Stimulated activated CD4-positive, alpha-beta T cell treated with anti-CD3 and anti-CD28 coated beads, Interleukin-12 subunit alpha, Interleukin-12 subunit beta, amount 100 ng/mL, for 4 hours (primary cell): ENCODE measurements around the gene FNDC3B.
"Not testable (repeated sequence)": the region's sequence is repeated elsewhere in the genome, so short reads cannot be mapped to it uniquely, and the experiment has no call there.

Experiments
- DNase-seq: peaks from one replicate; pipeline ENCODE4 v3.0.0-alpha.2; 2020

Gene FNDC3B

DNA sequence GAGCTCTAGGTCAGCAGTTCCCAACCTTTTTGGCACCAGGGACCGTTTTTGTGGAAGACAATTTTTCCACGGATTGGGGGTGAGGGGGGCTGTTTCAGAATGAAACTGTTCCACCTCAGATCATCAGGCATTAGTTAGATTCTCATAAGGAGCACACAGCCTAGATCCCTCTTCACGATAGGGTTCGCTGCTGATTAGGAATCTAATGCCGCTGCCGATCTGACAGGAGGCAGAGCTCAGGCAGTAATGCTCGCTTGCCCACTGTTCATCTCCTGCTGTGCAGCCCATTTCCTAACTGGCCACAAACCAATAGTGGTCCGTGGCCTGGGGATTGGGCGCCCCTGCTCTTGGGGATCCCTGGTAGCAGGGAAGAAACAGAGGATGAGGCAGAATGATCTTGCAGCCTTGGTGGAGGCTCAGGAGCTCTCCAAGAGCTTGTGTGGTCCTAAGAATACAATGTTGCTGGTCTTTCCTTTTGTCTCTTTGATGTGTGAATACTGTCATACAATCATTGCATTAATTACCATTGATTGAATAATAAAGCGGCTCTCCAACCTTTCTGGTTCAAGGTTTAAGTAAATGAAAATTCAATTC, 183.2 kb downstream of the FNDC3B start:
- no peak for DNase-seq

DNA sequence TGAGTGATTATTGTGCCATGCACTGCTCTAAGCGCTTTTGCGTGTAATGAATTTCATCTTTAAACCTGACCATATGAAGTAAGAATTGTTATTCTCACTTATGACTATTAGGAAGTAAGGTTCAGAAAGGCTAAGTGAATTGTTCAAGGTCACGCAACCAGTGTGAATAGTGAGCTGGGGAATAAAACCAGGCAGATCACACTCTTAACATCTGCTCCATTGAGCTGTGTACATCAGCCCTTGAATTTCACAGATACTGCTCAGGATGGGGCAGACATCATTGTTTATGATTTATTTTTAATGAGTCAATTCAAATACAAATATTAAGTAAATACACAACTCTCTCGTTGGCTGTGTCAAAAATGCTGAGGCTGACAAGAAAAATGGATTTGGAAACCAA, 184.5 kb downstream of the FNDC3B start:
- DNase-seq: no peak

GRCh38 chr3:172224560-172225214, 185.3 kb downstream of the FNDC3B start:
- no peak for DNase-seq

DNA sequence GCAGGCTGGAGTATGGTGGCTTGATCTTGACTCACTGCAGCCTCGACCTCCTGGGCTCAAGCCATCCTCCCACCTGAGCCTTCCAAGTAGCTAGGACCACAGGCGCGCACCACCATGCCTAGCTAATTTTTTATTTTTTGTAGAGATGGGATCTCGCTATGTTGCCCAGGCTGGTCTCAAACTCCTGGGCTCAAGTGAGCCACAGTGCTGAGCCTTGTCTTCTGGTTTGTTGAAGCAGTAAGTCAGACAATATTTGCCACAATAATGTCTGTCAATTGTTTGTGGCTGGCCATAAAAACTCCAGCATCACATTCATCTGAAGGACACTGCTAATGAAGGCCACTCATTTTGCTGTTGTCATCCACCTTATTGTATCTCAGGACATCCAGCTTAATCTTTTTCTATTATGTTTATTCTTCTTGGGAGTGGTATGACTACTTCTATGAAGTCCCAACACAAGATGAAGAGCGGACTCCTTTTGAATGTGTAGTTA, 185.9 kb downstream of the FNDC3B start:
- no peak for DNase-seq

DNA sequence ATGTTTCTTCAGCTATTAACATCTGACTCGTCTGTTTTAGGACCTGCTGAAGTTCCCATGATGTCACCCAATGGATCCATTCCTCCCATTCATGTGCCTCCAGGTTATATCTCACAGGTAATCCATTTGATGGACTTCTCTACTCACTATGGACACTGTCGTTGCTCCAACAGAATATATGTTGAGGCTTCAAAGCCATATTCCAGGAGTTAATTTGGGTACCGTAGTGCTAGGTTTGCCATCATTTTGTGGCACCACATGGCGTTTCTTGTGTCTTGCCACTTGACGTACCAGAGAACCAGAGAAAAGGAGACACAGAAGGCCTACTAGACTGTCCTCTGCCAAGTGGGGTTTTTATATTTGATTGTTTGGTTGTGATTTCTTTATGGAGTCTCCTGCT, 187.5 kb downstream of the FNDC3B start:
- DNase-seq: no peak

DNA sequence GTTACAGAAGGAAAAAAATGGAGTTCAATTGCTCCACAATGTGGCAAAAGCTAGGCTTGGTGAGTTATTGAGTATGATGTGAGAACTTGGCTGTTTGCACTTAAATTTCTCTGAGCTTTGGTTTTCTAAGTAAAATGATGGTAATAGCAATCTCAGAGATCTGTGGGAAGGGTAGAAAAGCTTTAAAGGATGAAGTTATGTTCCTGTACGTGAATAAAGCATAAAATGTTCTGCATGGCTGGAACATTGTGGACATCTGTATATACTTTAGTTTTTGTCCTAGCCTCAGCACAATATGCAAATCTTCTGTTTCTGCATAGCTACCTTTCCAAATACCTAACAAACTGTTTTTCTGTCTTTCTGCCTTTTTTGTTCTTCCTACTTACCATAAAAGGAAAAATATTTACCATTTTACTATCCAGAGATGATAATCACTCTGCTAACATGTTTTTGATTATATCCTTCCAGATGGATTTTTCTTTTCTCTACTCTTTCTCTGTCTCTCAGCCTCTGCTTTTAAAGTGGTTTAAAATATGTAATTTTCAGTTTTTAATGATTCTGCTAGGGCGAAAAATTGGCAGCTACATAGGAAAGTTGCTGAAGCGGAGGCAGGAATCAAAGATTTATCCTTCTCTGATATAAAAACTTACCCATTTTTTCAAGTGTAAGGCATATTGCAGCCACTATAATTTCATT, 188.1 kb downstream of the FNDC3B start:
- no peak for DNase-seq

DNA sequence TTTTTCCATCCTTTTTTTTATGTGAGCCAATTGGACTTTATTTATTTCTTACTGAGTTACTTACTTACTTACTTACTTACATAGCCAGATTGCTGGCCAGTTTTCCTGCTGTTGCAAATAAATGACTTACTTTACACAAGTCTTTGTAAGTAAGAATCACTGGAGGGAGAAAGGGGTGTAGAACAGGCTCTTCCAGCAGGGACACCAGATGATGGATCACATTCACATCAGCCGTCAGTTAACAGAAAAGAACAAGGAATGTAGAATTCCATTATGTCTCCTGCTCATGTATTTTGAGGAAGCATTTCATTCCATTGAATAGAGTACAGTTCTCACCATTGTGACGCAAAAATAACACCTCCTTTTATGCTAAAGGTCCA, 188.6 kb downstream of the FNDC3B start:
- no peak for DNase-seq

GRCh38 chr3:172229462-172229861, 190.1 kb downstream of the FNDC3B start:
- no peak for DNase-seq

- no peak for DNase-seq
Measured at GRCh38 chr3:172231318-172231901, 192.0 kb downstream of the FNDC3B start.

DNA sequence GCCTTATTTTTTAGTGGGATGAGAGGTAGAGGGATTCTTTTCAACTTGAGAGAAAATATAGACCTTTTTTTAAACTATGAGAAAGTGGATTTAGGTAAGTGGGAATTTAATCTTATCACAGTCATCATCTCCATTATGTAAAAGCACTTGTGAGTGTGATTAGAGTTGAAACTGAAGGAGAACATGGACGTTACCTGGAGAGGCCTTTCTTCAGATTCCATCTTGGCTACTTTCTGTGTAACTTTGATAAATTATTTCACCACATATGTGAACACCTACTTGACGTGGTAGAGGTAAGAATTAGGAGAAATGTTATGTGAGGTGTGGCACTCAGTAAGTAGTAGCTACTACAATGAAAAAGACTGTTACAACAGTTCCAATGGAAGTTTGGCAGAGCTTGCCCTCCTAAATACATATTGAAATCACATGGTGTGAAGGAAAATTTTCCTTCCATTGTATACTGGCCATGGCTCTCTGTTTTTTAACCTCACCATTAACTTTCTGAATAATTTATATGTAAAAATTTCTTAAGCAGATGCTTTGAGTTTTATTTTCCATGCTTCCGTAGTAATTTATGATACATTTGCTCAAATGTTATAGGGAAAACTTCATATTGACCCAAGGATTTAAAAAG, 193.3 kb downstream of the FNDC3B start:
- DNase-seq: no peak

DNA sequence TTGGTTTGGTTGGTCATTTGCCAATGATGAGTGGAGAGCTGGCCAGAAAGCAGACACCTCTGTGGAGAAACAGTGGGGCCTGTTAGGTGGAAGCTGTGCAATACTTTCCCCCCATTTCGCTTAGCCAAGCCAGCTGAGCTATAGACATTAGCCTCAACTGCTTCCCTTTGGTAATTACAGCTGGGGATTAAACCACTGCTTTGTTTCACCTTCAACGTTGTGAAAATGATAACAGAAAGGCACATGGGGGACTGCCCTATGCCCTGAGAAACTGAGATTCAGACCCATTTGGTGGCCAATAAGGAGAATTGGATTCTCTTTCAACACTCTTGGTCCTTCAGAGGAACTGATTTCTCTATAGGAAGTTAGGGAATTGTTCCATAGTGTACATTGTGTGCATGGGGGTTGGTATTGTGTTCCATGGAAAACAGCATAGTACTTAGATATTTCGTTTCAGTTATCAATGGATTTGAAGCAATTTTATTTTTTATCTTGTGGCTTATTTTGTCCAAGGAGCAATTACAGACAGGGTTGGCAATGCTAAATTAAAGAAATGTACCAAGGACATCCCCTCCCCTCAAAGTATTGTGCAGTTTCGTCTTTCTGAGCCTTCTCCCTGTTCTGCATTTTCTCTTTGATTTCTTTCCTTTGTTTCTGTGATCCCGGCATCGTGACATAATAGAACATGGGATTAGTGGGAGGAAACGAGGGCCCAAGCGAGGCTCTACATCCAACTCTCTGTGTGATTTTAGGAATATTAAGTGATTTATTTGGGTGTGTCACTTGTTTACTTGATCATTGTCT, 194.3 kb downstream of the FNDC3B start:
- DNase-seq: no peak

- no peak for DNase-seq
Measured at GRCh38 chr3:172235698-172236097, 196.3 kb downstream of the FNDC3B start.

- no peak for DNase-seq
Measured at GRCh38 chr3:172236771-172237742, 197.7 kb downstream of the FNDC3B start.

GRCh38 chr3:172238188-172238587, 198.8 kb downstream of the FNDC3B start:
- DNase-seq: no peak

GRCh38 chr3:172239218-172239790, 199.9 kb downstream of the FNDC3B start:
- no peak for DNase-seq

DNA sequence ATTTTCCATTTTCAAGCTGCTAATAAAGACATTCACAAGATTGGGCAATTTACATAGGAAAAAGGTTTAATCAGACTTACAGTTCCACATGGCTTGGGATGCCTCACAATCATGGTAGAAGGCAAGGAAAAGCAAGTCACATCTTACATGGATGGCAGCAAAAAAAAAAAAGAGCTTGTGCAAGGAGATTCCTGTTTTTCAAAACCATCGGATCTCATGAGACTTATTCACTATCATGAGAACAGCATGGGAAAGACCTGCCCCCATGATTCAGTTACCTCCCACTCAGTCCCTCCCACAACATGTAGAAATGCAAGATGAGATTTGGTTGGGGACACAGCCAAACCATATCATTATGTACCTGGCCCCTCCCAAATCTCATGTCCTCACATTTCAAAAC, 202.0 kb downstream of the FNDC3B start:
- DNase-seq: no peak

DNA sequence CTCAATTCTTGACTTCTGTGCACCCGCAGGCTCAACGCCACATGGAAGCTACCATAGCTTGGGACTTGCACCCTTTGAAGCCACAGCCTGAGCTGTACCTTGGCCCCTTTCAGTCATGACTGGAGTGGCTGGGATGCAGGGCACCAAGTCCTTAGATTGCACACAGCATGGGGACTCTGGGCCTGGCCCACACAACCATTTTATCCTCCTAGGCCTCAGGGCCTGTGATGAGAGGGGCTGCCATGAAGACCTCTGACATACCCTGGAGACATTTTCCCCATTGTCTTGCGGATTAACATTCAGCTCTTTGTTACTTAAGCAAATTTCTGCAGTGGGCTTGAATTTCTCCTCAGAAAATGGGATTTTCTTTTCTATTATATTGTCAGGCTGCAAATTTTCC, 203.1 kb downstream of the FNDC3B start:
- DNase-seq: not testable (repeated sequence)

DNA sequence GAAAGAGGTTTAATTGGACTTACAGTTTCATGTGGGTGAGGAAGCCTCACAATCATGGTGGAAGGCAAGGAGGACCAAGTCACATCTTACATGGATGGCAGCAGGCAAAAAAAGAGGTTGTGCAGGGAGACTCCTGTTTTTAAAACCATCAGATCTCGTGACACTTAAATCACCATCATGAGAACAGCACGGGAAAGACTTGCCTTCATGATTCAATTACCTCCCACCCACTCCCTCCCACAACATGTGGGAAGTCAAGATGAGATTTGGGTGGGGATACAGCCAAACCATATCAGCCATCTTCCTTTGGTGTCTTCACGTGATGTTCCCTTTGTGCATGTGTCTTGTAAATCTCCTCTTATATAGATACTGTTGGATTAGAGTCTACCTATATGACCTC, 204.0 kb downstream of the FNDC3B start:
- DNase-seq: not testable (repeated sequence)

- no peak for DNase-seq
Measured at GRCh38 chr3:172244011-172244410, 204.6 kb downstream of the FNDC3B start.

DNA sequence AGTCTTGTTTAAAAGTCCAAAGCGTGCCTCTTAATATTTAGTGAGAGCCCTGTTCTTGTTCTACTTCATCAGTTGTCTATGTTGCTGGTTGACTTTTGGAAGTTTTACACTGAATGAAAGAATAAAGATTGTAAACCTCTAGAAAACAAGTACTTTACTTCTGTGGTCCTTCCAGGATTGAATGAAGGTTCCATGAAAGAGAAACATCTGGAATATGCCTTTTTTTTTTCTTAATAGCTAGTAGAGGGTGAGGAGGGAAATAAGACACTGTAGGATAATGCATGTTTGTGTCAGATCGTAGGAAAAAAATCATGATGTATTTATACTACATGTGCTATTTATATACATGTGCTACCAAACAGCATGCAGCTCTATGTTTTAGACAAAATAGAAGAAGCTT, 205.9 kb downstream of the FNDC3B start:
- DNase-seq: no peak
